HG02981 (cell line): ENCODE measurements around the gene KSR1.
"Not testable (repeated sequence)": the region's sequence is repeated elsewhere in the genome, so short reads cannot be mapped to it uniquely, and the experiment has no call there.

Experiments used
- ATAC-seq: cut with Tn5 transposase; IDR thresholded peaks from one replicate; pipeline ENCODE4 v1.9.1; 2021; ENCODE audit warnings: mild to moderate bottlenecking, moderate library complexity; ENCODE audit not compliant: unreplicated experiment

KSR1 gene

GRCh38 chr17:27455914-27456680 lies at the start of gene KSR1:
KSR1 (plus strand) TSS chr17:27456448; CDS start chr17:27456644, 196 bp downstream.
- peak; percentile 88 for ATAC-seq

GRCh38 chr17:27407916-27408864 lies 48.1 kb upstream of the KSR1 start:
- no peak for ATAC-seq

DNA sequence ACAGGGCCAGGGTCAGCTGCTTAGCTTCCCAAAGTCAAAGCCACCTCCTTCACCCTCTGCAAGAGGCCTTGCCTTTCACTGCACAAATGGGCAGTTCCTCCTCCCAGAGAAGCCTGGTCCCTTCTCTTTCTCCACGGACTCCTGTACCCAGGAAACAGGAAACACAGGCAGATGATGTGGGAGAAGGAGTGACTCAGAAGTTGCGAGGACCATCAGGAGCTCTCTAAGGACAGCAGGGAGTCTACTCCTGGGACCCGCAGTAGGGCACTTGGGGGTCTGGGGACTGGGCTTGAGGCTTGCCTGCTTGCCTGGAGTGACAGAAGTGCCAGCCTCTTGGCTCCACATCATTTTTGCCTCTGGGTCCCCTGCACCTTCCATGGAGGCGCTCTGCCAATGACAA lies 47.4 kb upstream of the KSR1 start:
- ATAC-seq: no peak

DNA sequence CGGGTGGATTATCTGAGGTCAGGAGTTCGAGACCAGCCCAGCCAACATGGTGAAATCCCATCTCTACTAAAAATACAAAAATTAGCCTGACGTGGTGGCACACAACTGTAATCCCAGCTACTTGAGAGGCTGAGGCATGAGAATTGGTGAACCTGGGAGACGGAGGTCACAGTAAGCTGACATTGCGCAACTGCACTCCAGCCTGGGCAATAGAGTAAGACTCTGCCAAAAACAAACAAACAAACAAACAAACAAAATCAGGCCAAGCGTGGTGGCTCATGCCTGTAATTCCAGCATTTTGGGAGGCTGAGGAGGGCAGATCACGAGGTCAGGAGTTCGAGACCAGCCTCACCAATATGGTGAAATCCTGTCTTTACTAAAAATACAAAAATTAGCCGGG lies 44.1 kb upstream of the KSR1 start:
- not testable (repeated sequence) for ATAC-seq

GRCh38 chr17:27413315-27413714 lies 42.9 kb upstream of the KSR1 start:
- ATAC-seq: no peak

DNA sequence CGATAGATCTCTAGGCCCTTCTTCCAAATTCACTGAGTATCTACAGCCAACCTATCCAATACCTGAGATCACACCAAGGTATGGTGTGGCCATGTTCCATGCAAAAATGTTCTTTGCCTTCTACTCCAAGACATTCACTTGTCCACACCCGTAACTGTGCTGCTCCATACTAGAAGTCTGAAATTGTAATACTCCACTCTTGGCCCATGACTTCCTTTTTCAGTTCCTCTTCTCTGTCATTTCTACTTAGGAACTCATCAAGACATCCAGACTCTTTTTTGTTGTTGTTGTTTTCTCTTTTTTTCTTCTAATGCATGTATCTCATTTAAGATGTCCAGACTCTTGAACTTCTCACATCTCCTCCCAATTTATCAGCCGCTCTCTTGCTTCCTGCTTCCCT lies 42.5 kb upstream of the KSR1 start:
- no peak for ATAC-seq

GRCh38 chr17:27414271-27414670 lies 42.0 kb upstream of the KSR1 start:
- ATAC-seq: no peak

- no peak for ATAC-seq
Observed at GRCh38 chr17:27414694-27415093, 41.6 kb upstream of the KSR1 start.

- ATAC-seq: no peak
Observed at GRCh38 chr17:27415120-27415795, 41.0 kb upstream of the KSR1 start.

GRCh38 chr17:27417596-27418365 lies 38.5 kb upstream of the KSR1 start:
- no peak for ATAC-seq

- ATAC-seq: no peak
Observed at GRCh38 chr17:27418366-27418615, 38.0 kb upstream of the KSR1 start.

DNA sequence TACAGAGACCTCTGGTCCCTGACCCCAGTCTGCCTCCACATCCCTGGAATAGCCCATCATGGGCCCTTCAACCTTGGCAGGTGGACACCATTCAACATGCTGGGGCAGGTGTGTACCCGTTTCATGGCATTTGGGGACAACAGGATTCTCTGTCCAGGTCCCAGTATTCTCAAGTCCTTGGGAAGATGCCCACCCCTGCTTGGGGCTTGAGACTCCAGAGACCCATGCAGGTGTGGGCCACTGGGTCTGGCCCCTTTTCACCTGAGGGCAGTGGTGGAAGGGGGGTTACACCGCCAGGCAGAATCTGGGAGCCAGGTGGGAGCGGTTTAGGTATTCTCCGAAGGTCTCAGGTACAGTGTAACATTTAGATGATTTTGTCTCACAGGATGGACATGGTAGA lies 37.1 kb upstream of the KSR1 start:
- no peak for ATAC-seq

- no peak for ATAC-seq
Observed at GRCh38 chr17:27420211-27420950, 35.9 kb upstream of the KSR1 start.

- no peak for ATAC-seq
Observed at GRCh38 chr17:27421111-27421510, 35.1 kb upstream of the KSR1 start.

- not testable (repeated sequence) for ATAC-seq
Observed at GRCh38 chr17:27421626-27422025, 34.6 kb upstream of the KSR1 start.

GRCh38 chr17:27422601-27423000 lies 33.6 kb upstream of the KSR1 start:
- no peak for ATAC-seq

DNA sequence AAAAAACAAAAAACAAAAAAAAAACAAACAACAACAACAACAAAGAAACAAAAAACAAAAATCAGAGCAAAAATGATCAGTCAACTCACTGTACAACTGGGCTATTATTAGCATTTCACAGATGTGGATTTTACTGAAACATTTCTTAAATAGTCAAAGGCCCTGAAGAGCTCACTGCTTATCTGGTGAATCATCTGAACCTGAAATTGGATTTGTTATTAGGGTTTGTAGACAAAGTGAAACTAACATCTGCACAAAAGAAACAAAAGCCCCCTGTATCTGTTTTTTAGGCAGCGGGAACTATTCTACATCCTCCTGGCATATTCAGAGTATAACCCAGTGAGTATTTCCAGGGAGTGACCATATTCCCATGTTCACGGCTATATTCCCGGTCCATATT lies 32.6 kb upstream of the KSR1 start:
- no peak for ATAC-seq

DNA sequence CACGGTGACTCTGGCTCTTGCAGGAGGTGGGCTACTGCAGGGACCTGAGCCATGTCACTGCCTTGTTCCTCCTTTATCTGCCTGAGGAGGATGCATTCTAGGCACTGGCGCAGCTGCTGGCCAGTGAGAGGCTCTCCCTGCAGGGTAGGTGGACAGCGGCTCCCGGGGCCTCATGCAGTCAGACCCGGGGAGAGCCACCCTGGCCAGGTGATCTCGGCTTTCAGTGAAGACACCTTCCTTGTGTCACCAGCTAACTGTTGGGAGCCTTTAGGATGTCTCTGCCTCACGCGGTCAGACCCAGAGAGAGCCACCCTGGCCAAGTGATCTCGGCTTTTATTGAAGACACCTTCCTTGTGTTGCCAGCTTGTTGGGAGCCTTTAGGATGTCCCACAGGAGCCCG lies 31.7 kb upstream of the KSR1 start:
- ATAC-seq: no peak

DNA sequence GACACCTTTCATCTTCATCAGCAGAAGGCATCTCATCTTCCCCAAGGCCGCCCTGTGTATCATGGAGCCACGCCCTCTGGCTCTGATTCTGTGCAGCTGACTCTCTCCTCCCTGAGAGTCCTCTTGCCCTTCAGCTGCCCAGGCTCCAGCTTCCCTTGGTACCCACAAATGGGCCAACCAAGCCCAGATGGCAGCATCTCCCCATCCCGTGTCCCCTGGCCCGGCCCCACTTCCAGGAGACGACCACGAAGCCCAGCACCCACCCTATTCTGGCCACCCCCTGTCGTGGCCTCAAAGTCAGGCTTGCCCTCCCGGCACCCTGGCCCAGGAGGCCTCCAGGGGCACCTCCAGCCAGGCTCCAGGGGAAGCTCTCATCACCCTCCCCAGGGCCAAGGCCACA lies 31.3 kb upstream of the KSR1 start:
- no peak for ATAC-seq

DNA sequence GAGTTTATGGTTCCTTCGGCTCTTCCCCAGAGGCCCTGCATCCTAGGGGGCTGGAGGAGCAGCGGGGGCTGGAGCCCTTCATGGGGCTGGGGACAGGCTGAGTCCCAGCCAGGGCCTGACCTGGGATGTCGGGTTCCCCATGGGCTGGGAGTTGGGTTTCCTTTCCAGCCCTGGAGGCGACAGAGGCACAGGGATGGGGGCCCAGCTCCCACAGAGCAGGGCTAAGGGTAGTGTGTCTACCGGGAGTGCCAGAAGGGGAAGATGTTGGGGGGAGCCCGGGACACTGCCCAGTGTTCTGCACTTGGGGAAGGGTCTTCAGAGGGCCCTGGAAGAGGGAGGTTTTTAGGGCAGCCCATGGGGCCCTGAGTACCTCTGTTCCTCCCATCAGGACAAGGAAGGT lies 30.7 kb upstream of the KSR1 start:
- ATAC-seq: not testable (repeated sequence)
